Activated T-helper 2 cell treated with anti-CD3 and anti-CD28 coated beads, Interferon-gamma antibody, Interleukin-2, Interleukin-4, amounts not matched to agents 10 μg/mL and 5 μg/mL and 100 μg/mL, durations not matched to agents 14 hours and 24 hours and 36 hours (primary cell): ENCODE measurements around the gene SLC19A1. TPM values are rescaled to one million over a fixed set of nuclear protein-coding genes. Genes with fewer than 3 reads are reported as not detected.

Source experiments
- DNase-seq: peaks from one replicate; pipeline ENCODE4 v3.0.0; 2021; ENCODE audit warnings: low spot score
- H3K27ac Mint-ChIP-seq: one replicate; pipeline ENCODE4 v1.8.0; 2021; ENCODE audit warnings: mixed read lengths
- H3K27me3 Mint-ChIP-seq: one replicate; pipeline ENCODE4 v1.8.0; 2021; ENCODE audit warnings: low read depth, mixed read lengths
- H3K36me3 Mint-ChIP-seq: one replicate; pipeline ENCODE4 v1.8.0; 2021; ENCODE audit warnings: low read depth, mixed read lengths
- H3K4me1 Mint-ChIP-seq: one replicate; pipeline ENCODE4 v1.8.0; 2021; ENCODE audit warnings: low read depth, mixed read lengths
- H3K4me3 Mint-ChIP-seq: one replicate; pipeline ENCODE4 v1.8.0; 2021; ENCODE audit warnings: low read depth, mild to moderate bottlenecking, moderate library complexity, mixed read lengths
- H3K9me3 Mint-ChIP-seq: one replicate; pipeline ENCODE4 v1.8.0; 2021; ENCODE audit warnings: mixed read lengths
- intact Hi-C: fragments of 100-400 bp; cut with micrococcal nuclease; formaldehyde crosslinking; loops from one replicate; pipeline ENCODE4 v1.15.1; 2023
- total RNA-seq: library from RNA; stranded (reverse); gene quantifications from 2 replicates; pipeline ENCODE4 v1.2.3, GENCODE V29; 2022

Gene SLC19A1
- total RNA-seq, 1 donor from 2014 or later = 68.1 TPM

DNA sequence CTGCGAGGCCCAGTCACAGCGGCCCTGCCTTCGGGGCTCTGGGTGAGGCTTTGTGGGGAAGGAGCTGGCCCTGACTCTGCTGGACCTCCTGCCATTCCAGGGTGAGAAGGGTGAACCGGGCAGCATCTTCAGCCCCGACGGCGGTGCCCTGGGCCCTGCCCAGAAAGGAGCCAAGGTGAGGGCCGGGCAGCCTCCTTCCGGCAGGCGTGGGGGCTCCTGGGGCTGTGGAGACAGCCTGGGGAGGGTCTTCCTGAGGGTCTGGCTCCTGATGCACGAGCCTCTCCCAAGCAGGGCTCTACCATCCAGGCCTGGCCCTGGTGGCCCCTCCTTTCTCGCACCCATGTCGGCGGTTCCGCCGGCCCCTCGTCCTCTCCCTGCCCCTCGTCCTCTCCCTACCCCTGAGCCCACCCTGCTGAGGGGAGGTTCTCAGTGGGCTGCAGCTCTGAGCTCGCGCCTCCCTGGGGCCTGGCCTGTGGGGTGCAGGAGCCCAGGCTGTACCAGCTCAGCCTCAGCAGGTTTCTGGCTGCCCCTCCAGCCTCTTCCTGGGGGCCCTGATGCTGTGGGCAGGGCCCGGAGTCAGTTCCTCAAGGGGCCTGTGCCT is 48.7 kb downstream of the SLC19A1 start:
- DNase-seq = no peak
- intact Hi-C loops = no loop called here
- Mint-ChIP-seq H3K4me3 (no peak overlapping the region), H3K9me3 (no peaks in the 10 kb centered on the region), H3K27ac (no peak overlapping the region), H3K27me3 (no peaks in the 10 kb centered on the region), H3K4me1 (no peaks in the 10 kb centered on the region), H3K36me3 (no peaks in the 10 kb centered on the region)

DNA sequence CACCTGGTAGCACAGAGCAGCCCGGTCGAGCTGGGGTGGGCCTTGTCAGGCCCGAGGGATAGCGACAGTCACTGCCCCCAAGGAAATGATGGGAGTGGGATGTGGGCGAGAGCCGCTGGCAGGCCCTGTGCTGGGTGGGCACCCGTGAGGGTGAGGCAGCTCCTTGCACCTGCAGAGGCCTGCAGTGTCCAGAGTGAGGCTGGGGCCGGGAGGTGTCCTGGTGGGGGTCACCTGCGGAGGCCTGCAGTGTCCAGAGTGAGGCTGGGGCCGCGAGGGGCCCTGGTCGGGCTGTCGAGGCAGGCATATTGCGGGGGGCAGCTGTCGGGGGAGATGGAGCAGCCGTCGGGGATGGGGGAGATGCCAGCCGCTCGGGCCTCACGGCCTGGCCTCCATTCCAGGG is 49.5 kb downstream of the SLC19A1 start:
- Mint-ChIP-seq H3K4me1 (no peaks in the 10 kb centered on the region), H3K36me3 (no peaks in the 10 kb centered on the region), H3K4me3 (no peak overlapping the region), H3K27me3 (no peaks in the 10 kb centered on the region), H3K27ac (no peak overlapping the region), H3K9me3 (no peaks in the 10 kb centered on the region)
- intact Hi-C loops = no loop called here
- no peak for DNase-seq

DNA sequence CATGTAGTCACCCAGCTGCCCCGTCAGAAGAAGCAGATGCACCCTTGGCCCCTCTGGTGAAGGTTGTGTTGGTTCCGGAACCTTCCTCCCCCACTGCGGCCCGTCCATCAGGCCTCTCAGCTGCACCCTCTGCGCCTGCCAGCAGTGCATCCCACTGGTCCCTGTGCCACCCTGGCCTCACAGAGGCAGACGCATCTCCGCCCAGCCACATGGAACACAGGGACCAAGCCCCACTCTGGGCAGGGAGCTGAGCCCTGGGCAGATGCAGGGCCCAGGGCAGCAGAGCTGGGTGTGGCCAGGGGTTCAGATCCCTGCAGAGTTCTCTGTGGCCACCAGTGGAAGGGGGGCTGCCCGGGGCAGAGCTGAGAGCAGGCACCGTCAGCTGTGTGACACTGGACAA is 50.6 kb downstream of the SLC19A1 start:
- Mint-ChIP-seq H3K4me3 (no peak overlapping the region), H3K36me3 (no peaks in the 10 kb centered on the region), H3K27ac (no peak overlapping the region), H3K4me1 (no peaks in the 10 kb centered on the region), H3K27me3 (no peaks in the 10 kb centered on the region), H3K9me3 (no peaks in the 10 kb centered on the region)
- no peak for DNase-seq
- intact Hi-C loops = no loop called here

DNA sequence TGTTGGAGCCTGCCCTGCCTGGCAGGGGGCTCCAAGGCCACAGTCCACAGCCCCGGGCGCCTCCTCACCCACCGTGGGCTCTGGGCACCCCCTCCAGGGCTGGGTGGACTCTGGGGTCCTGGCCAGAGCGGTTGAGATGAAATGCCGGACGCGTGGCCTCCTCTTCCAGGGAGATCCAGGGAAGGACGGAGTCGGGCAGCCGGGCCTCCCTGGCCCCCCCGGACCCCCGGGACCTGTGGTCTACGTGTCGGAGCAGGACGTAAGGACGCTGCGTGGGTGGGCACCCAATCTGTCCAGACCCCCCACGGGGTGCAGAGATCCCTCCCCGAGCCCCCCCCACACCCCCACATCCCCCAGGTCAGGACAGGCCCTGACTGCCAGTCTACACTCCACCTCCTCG is 51.2 kb downstream of the SLC19A1 start:
- DNase-seq = no peak
- no peaks in the 10 kb centered on the region for H3K9me3 Mint-ChIP-seq
- intact Hi-C loops = no loop called here
- no peak overlapping the region for H3K27ac Mint-ChIP-seq
- H3K36me3 Mint-ChIP-seq = no peaks in the 10 kb centered on the region
- no peak overlapping the region for H3K4me3 Mint-ChIP-seq
- no peaks in the 10 kb centered on the region for H3K4me1 Mint-ChIP-seq
- no peaks in the 10 kb centered on the region for H3K27me3 Mint-ChIP-seq

DNA sequence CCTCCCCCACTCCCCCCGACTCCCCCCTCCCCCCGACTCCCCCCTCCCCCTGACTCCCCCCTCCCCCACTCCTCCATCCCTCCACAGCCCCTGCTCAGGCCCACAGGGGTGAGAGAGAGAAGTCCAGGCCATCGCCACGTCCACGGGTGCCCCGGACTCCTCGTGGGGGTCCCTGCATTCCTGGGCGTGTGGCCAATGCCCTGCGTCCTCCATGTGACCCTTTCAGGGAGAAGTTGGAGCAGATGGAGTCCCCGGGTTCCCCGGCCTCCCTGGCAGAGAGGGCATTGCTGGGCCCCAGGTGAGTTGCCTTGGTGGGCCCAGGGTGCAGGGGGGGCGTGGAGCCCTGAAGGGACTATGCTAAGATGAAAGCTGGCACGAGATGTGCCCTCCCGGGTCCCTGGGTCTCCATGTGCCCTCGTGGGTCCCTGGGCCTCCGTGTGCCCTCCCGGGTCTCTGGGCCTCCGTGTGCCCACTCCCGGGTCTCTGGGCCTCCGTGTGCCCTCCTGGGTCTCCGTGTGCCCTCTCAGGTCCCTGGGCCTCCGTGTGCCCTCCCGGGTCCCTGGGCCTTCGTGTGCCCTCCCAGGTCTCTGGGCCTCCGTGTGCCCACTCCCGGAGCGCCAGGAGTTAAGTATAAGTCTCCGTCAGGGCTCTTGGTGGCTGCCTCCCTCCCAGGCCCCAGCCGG is 52.0 kb downstream of the SLC19A1 start:
- H3K36me3 Mint-ChIP-seq = no peaks in the 10 kb centered on the region
- no peaks in the 10 kb centered on the region for H3K4me1 Mint-ChIP-seq
- no peaks in the 10 kb centered on the region for H3K27me3 Mint-ChIP-seq
- no peaks in the 10 kb centered on the region for H3K9me3 Mint-ChIP-seq
- DNase-seq = no peak
- intact Hi-C loops = no loop called here
- no peak overlapping the region for H3K27ac Mint-ChIP-seq
- H3K4me3 Mint-ChIP-seq = no peak overlapping the region

DNA sequence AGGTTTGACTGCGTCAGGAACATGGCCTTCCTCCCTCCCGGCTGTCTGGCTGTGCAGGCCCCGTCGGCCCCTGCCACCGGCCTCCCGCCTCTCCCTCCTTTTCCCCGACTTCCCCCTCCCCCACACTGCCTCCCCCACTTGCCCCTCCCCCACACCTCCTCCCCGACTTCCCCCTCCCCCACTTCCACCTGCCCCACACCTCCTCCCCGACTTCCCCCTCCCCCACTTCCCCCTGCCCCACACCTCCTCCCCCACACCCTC is 52.6 kb downstream of the SLC19A1 start:
- H3K9me3 Mint-ChIP-seq = no peaks in the 10 kb centered on the region
- no peak for DNase-seq
- H3K27ac Mint-ChIP-seq = no peak overlapping the region
- H3K4me1 Mint-ChIP-seq = no peaks in the 10 kb centered on the region
- intact Hi-C loops = no loop called here
- H3K36me3 Mint-ChIP-seq = no peaks in the 10 kb centered on the region
- no peak overlapping the region for H3K4me3 Mint-ChIP-seq
- no peaks in the 10 kb centered on the region for H3K27me3 Mint-ChIP-seq

DNA sequence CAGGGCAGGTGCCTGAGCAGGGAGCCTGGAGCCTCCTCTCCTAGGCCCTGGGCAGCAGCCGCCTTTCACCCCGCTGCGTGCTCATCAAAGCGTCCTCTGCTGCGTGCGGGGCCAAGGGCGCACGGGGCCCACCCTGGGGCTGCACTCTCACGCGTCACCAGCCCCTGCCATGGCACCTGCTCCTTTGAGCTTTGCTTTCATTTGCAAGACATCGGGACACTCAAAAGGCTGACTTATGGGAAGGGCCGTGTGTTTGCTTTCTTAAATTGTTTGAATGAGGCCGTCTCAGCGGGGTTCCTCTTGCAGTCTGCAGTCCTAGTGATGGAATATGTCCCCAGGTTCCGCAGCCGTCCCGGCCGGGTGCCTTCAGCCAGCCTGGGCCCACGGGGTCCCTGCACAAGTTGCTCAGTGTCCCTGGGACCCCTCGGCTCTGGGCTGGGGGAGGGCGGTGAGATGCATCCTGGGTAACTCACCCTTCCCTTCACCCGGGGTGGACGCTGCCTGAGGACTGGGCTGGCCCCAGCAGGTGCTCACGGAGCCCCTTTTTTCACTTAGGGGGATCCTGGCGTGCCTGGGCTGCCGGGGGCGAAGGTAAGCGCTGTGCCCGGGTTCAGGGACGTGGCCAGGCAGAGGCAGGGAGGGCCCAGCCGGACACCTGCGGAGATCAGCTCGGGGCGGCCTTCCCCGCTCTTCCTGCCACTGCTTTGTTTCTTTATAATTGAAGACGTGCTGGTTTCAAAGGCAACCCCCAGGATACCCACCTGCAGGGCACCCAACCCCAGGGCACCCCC is 53.1 kb downstream of the SLC19A1 start:
- no peaks in the 10 kb centered on the region for H3K4me1 Mint-ChIP-seq
- no peaks in the 10 kb centered on the region for H3K9me3 Mint-ChIP-seq
- no peaks in the 10 kb centered on the region for H3K36me3 Mint-ChIP-seq
- no peaks in the 10 kb centered on the region for H3K27me3 Mint-ChIP-seq
- H3K4me3 Mint-ChIP-seq = no peak overlapping the region
- DNase-seq = no peak
- intact Hi-C loops = no loop called here
- H3K27ac Mint-ChIP-seq = no peak overlapping the region

DNA sequence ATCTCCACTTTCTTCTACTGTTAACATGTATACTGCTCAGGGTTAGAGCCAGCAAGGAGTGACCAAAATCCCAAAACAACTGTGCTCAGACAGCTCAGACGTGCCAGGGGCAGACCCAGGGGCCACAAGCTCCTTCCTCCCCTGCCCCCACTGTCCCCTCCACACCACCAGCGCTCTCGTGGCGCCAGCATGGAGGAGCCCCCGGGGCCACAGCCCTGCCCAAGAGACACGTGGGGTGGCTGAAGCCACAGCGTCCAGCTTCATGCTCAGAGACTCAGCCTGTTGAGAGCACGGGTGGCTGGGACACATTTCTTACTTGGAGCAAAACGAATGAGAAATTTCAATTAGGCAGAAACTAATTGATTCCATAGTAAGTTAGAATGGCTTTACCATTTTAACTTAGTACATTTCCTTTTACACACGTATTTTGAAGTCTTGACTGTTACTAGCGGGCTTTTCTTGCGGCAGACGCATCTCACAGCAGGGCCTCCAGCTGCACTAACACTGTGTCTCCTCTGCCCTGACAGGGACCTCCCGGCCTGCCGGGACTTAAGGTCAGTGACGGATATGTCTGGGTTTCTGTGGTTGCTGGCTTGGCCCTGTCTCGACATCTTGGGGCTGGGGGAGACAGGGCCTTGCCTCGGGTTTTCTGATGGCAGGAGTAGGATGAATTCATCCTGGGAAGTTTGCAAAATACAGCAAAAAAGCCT is 54.2 kb downstream of the SLC19A1 start:
- no peak overlapping the region for H3K4me3 Mint-ChIP-seq
- H3K4me1 Mint-ChIP-seq = no peaks in the 10 kb centered on the region
- H3K27ac Mint-ChIP-seq = no peak overlapping the region
- H3K36me3 Mint-ChIP-seq = no peaks in the 10 kb centered on the region
- intact Hi-C loops = no loop called here
- DNase-seq = no peak
- H3K9me3 Mint-ChIP-seq = no peaks in the 10 kb centered on the region
- no peaks in the 10 kb centered on the region for H3K27me3 Mint-ChIP-seq

DNA sequence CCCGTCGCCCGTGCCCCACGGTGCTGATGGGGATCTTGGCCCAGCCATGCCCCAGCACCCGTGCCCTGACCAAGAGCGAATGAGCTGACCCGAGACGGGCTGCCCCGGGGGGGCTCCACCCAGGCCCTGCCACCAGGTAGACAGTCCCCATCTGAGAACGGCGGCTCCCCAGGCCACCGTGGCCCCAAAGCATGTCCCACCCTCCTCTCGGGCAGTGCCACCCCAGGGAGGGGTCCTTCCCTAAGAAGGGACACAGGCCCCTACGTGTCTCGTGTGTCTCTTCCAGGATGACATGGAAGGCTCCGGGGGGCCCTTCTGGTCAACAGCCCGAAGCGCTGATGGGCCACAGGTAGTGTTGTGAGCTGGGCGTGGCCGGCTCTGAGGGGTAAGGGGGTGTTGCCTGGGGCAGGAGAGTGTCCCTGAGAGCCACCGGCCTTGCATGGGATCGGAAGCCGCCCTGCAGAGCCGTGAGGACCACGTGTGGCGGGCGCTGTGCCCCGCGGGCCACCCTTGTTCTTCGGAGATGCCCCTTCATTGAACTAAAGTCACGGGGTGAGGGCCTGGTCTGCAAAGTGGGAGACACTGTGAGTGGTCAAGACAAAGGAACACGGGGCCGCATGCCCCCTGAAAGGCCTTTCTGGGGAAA is 55.0 kb downstream of the SLC19A1 start:
- Mint-ChIP-seq H3K36me3 (no peaks in the 10 kb centered on the region), H3K9me3 (no peaks in the 10 kb centered on the region), H3K27ac (no peak overlapping the region), H3K4me1 (peaks cover 3% of the 10 kb centered on the region), H3K27me3 (no peaks in the 10 kb centered on the region), H3K4me3 (no peak overlapping the region)
- DNase-seq = no peak
- intact Hi-C loops = no loop called here

DNA sequence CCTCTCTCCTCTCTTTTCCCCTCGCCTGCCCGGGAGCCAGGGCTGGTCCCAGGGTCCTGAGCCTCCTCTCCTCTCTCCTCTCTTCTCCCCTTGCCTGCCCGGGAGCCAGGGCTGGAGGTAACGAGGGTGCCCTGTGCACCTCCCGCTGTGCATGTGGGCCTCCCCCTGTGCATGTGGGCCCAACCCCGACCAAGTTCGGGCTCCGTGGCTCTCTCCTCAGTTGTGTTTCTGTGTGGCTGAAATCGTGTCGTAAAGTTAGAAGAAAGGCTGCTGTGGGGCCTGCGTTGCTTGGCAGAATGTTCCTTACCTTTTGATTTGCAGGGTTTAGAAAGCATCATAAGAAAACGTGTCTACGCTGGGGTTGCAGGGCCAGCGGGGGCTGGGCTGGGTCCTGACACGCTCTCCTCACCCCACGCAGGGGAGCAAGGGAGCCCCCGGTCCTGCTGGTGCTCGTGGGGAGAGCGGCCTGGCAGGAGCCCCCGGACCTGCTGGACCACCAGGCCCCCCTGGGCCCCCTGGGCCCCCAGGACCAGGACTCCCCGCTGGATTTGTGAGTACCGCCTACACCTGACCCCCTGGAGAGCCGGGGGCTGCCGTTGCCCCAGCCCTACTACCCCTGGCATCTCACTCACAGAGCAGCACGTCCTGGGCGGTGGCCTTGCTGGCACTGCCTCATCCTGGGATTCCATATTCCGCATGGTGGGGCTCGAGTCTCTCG is 55.6 kb downstream of the SLC19A1 start:
- H3K4me3 Mint-ChIP-seq = no peak overlapping the region
- H3K36me3 Mint-ChIP-seq = no peaks in the 10 kb centered on the region
- H3K27me3 Mint-ChIP-seq = no peaks in the 10 kb centered on the region

DNA sequence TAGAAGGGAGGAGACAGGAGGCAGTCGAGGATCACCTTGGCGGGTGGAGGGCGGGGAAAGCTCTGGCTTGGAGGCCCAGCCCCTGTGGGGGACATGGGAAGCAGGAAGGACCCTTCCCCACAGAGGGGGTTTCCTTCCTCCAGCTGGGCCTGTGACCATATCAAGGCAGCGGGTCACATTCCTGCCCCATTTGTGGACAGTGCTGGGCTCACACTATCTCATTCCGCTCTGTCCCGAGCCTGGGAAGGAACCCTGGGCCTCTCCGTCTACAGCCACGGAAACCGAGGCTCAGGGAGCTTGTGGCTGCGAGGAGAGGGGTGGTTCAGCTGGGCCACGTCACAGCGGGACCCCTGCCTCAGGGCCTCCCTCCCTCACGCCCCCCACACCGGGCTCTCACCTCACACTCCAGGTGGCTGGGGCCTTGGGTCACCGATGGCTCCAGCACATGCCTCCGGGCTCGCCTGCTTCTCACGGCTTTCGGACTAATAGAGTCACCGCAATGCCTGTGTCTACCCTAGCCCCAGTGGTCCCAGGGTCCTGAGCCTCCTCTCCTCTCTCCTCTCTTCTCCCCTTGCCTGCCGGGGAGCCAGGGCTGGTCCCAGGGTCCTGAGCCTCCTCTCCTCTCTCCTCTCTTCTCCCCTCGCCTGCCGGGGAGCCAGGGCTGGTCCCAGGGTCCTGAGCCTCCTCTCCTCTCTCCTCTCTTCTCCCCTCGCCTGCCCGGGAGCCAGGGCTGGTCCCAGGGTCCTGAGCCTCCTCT is 56.4 kb downstream of the SLC19A1 start:
- intact Hi-C loops = no loop called here
- DNase-seq = no peak
- H3K9me3 Mint-ChIP-seq = no peaks in the 10 kb centered on the region
- no peak overlapping the region for H3K27ac Mint-ChIP-seq
- H3K36me3 Mint-ChIP-seq = no peaks in the 10 kb centered on the region
- no peak overlapping the region for H3K4me3 Mint-ChIP-seq
- no peaks in the 10 kb centered on the region for H3K27me3 Mint-ChIP-seq
- peaks cover 3% of the 10 kb centered on the region for H3K4me1 Mint-ChIP-seq

More for the DNA sequence above, 55.6 kb downstream of the SLC19A1 start:
- Mint-ChIP-seq H3K4me1 (peaks cover 3% of the 10 kb centered on the region), H3K9me3 (no peaks in the 10 kb centered on the region), H3K27ac (no peak overlapping the region)
- DNase-seq = no peak
- intact Hi-C loops = no loop called here

DNA sequence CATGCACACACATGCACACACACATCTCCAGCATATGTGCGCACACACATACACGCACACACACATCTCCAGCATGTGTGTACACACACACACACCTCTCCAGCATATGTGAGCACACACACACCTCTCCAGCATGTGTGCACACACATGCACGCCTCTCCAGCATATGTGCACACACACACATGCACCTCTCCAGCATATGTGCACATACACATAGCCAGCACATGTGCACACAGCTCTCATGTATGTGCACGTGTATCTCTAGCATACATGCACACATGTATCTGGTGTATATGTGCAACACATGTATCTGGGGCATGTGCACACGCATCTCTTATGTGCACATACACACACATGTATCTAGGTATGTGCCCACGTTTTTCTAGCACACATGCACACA is 57.9 kb downstream of the SLC19A1 start:
- Mint-ChIP-seq H3K27me3 (no peaks in the 10 kb centered on the region), H3K9me3 (no peaks in the 10 kb centered on the region), H3K36me3 (no peaks in the 10 kb centered on the region), H3K4me3 (no peak overlapping the region), H3K27ac (no peak overlapping the region), H3K4me1 (peaks cover 6% of the 10 kb centered on the region)
- no peak for DNase-seq
- intact Hi-C loops = no loop called here
